ENCODE results near the gene LIM2.
A peak's percentile ranks its signal among the peaks of the same experiment; 100 is the strongest.

The LIM2 gene

DNA sequence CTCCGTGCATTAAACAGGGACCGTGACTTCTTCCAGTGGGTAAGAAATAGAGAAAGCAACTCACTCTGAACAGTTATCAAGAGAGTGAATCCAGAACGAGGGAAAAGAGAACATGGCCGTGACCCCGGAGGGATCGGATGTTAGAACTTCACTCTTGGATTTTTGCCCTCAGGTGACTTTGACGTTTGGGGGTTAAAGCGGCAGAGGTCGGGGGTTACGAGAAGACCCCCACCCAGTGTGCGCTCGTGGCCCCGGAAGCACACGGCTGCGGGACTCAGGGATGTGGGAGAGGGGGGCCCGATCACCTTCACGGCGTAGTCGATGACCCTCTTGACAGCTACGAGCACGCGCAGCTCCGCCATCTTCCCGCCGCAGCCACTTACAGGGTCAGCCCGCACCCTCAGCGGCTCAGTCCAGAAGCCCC is 21.8 kb downstream of the LIM2 start, which contains the start of gene ETFB:
TSS of gene ETFB (minus strand) at position 424 of the 424 bp plus-strand sequence. CDS start at position 362, 62 bp downstream.
- Mint-ChIP-seq H3K27me3 (no peaks in the 10 kb centered on the region), H3K4me3 (peak within 1 kb of the TSS; percentile 95 to 96), H3K36me3 (peaks cover 10 to 22% of the 10 kb centered on the region in 2 donors), H3K4me1 (peaks cover 41 to 66% of the 10 kb centered on the region in 2 donors), H3K27ac (peak within 1 kb of the TSS; percentile 97), H3K9me3 (no peaks in the 10 kb centered on the region)
- ATAC-seq (replicated peaks) (no peak), DNase-seq (no peak)

DNA sequence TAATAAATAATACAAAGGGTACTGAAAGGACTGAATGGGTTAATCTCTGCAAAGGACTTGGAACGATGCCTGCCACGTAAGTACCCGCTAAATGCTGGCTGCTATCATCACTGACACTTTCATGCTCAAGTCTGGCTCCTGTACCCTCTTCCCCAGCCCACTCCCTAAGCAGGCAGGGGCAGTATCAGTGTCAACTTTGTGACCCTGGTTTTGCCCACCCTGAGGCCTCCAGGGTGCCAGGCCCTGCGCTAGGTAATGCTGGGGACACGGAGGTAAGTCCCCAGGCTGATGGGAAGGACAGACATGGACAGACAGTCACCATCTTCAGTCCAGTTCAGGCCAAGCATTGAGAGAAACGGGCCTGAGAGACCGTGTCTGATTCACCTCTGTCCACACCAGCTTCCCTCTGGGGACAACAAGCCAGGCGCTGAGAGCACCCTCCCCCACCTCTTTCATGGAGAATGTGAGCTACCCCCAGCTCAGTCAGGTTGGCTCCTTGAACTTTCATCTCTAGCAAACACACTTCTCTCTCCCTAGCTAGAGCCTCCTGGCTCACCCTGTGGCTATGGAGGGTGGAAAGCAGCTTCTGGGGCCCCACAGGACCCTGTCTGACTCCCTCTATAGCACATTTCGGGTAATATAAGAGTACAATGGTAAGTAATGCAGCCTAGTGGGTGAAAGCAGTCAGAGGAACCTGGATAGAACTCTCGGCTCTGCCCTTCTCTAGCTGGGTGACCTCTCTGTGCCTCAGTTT is 22.4 kb downstream of the LIM2 start:
- ATAC-seq (replicated peaks) = peak in 1 of 2 donors; percentile 6

DNA sequence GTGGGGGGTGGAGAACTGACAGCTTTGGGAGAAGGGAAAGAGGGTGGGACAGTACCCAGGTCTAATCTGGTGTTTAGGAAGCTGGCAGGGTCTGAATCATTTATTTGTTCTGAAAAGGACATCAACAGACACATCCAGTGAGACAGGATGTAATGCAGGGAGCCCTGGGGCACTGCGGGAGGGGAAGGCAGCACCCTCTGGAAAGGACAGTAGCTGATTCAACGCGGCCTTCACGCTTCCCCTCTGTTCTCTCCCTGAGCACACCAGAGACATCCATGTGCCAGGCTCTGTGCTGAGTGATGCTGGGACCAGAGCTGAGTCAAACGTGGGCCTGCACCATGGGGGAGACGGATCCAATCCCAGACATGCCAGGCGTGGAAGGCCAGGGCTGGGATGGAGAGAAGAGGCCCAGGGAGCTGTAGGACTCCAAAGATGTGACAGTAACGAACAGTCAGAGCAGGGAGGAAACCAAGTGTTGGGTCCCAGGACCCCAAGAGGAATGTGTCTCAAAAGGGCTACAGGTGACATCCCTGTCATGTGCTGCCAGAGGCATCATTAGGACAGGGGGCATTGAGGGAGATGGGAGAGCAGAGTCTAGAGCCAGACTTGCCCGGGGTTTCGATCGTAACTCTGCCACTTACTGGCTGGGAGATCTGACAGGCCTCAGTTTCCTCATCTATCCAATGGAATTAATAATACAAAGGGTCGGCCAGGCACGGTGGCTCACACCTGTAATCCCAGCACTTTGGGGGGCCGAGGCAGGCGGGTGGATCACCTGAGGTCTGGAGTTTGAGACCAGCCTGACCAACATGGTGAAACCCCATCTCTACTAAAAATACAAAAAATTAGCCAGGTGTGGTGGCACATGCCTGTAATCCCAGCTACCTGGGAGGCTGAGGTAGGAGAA is 23.3 kb downstream of the LIM2 start:
- no peaks in the 10 kb centered on the region for H3K27me3 Mint-ChIP-seq
- ATAC-seq (replicated peaks) = no peak
- peaks cover 11 to 17% of the 10 kb centered on the region in 2 donors for H3K36me3 Mint-ChIP-seq
- H3K4me1 Mint-ChIP-seq = peaks cover 32 to 59% of the 10 kb centered on the region in 2 donors
- H3K9me3 Mint-ChIP-seq = no peaks in the 10 kb centered on the region
- DNase-seq = no peak
- peak overlapping the region; percentile 57 for H3K27ac Mint-ChIP-seq
- H3K4me3 Mint-ChIP-seq = peak overlapping the region; percentile 33 to 36

More for the DNA sequence above, 22.4 kb downstream of the LIM2 start:
- Mint-ChIP-seq H3K27me3 (no peaks in the 10 kb centered on the region), H3K36me3 (peaks cover 10 to 19% of the 10 kb centered on the region in 2 donors), H3K4me3 (peak overlapping the region; percentile 95 to 96), H3K27ac (peak overlapping the region; percentile 97), H3K4me1 (peaks cover 36 to 60% of the 10 kb centered on the region in 2 donors), H3K9me3 (no peaks in the 10 kb centered on the region)
- no peak for DNase-seq

DNA sequence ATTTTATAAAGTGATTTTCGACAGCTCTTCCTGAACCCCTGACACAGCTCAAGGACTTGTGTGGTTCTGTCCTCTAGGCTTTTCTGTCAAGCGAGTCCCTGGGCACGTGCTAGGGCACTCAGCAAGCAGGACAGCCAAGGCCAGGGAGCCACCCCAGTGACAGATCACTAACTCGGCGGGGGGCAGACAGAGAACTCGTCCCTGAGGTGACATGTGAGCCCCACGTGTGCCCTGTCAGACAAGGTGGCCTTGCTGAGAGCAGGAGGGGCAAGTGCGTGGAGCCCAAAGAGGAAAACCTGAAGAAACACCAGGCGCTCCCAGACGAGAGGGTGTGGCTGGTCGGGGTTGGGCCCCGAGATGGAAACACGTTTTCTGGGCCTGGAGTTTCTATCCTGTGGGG is 26.5 kb downstream of the LIM2 start:
- no peaks in the 10 kb centered on the region for H3K27me3 Mint-ChIP-seq
- no peak overlapping the region for H3K27ac Mint-ChIP-seq
- ATAC-seq (replicated peaks) (no peak), DNase-seq (no peak)
- no peak overlapping the region for H3K4me3 Mint-ChIP-seq
- peaks cover 27 to 51% of the 10 kb centered on the region in 2 donors for H3K4me1 Mint-ChIP-seq
- H3K9me3 Mint-ChIP-seq = no peaks in the 10 kb centered on the region
- H3K36me3 Mint-ChIP-seq = peaks cover 21 to 26% of the 10 kb centered on the region in 2 donors

DNA sequence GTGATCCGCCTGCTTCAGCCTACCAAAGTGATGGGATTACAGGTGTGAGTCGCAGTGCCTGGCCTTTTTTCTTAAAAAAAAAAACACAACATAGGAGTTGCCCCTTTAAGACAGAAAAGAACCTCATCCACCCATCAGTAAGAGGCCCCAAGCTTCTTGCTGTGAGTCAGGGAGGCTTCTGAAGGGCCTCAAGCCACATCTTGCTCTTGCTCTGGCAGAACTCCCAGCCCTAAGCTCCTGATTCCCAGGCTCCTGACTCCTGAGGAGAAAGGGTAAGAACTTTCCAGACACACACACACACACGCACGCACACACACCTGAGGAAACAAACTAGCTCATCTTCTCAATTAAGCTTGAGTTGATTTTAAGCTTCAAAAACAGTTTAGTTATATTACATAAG is 28.5 kb downstream of the LIM2 start:
- DNase-seq (no peak), ATAC-seq (replicated peaks) (no peak)
- Mint-ChIP-seq H3K36me3 (peaks cover 21 to 32% of the 10 kb centered on the region in 2 donors), H3K27ac (no peak overlapping the region), H3K4me3 (no peak overlapping the region), H3K4me1 (peaks cover 17 to 37% of the 10 kb centered on the region in 2 donors), H3K9me3 (no peaks in the 10 kb centered on the region), H3K27me3 (no peaks in the 10 kb centered on the region)

DNA sequence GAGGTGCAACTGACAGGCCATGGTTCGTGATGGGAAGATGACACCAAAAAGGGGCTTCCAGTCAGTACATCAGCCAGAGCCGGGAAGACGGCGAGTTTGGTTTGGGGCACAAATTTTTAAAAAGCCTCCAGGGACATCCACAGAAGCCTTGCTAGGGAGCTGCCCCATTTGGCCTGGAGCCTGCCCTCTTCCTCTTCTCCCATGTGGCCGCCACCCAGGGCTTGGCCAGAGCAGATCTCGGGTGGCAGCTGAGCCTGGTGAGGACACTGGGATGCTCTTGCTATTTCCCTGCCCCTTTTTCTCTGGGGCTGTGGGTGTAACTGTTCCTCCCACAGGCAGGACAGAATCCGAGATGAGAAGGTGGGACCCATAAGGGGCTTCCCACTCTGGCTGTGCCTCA is 29.8 kb downstream of the LIM2 start:
- H3K27me3 Mint-ChIP-seq = no peaks in the 10 kb centered on the region
- H3K36me3 Mint-ChIP-seq = peaks cover 23 to 34% of the 10 kb centered on the region in 2 donors
- no peaks in the 10 kb centered on the region for H3K9me3 Mint-ChIP-seq
- peaks cover 6 to 23% of the 10 kb centered on the region in 2 donors for H3K4me1 Mint-ChIP-seq
- ATAC-seq (replicated peaks) (no peak), DNase-seq (no peak)
- H3K4me3 Mint-ChIP-seq = no peak overlapping the region
- H3K27ac Mint-ChIP-seq = no peak overlapping the region

DNA sequence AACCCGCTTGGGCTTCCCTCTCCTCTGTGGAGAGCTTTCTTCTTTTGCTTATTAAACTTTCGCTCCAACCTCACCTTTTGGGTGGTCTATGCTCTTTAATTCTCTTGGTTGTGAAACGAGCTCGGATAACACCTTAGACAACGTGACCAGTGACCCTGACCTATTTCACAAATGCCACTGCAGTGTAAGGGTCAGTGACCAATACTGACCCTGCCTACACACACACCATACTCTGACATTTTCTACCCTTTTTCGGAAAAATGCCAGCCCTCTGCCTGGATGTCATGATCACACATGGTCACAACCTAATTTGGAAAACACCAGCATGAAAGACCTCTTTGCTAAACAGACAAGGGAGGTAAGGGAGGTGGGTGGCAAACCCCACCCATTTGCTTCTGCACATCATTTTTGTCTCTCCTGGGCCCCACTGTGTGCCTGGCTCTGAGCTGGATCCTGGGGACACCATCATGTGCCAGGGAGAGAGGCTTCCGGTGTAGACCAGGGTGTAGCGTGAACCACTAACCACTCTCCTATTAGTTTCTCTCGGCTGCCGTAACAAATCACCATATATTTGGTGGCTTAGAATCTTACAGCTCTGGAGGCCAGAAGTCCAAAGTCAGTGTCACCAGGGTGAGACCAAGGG is 31.5 kb downstream of the LIM2 start:
- no peaks in the 10 kb centered on the region for H3K27me3 Mint-ChIP-seq
- H3K4me3 Mint-ChIP-seq = no peak overlapping the region
- H3K27ac Mint-ChIP-seq = peak overlapping the region; percentile 42
- H3K4me1 Mint-ChIP-seq = peaks cover 2 to 10% of the 10 kb centered on the region in 2 donors
- ATAC-seq (replicated peaks) = no peak
- DNase-seq = no peak
- H3K36me3 Mint-ChIP-seq = peaks cover 35 to 43% of the 10 kb centered on the region in 2 donors
- H3K9me3 Mint-ChIP-seq = no peaks in the 10 kb centered on the region

DNA sequence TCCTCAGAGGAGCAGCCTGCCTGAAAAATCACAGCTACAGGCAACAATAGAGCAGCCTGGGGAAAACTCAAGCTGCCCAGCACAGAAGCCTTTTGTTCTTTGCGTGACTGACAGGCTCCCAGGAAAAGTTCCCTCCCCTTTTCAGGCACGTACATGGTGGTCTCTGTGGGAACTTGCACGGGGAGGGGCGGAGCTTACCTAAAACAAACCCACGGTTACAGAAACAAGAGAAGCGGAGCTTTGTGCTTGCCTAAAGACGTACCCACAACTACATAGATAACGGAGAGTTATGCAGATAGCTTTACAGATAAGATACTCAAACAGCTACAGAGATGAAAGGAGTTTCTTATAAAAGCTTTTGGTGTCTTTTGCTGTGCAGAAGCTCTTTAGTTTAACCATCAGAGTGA is 33.0 kb downstream of the LIM2 start:
- Mint-ChIP-seq H3K4me1 (peaks cover 0 to 10% of the 10 kb centered on the region in 2 donors), H3K4me3 (no peak overlapping the region), H3K9me3 (no peaks in the 10 kb centered on the region), H3K36me3 (peaks cover 44 to 55% of the 10 kb centered on the region in 2 donors), H3K27me3 (no peaks in the 10 kb centered on the region), H3K27ac (no peak overlapping the region)
- no peak for ATAC-seq (replicated peaks)
- DNase-seq = no peak

DNA sequence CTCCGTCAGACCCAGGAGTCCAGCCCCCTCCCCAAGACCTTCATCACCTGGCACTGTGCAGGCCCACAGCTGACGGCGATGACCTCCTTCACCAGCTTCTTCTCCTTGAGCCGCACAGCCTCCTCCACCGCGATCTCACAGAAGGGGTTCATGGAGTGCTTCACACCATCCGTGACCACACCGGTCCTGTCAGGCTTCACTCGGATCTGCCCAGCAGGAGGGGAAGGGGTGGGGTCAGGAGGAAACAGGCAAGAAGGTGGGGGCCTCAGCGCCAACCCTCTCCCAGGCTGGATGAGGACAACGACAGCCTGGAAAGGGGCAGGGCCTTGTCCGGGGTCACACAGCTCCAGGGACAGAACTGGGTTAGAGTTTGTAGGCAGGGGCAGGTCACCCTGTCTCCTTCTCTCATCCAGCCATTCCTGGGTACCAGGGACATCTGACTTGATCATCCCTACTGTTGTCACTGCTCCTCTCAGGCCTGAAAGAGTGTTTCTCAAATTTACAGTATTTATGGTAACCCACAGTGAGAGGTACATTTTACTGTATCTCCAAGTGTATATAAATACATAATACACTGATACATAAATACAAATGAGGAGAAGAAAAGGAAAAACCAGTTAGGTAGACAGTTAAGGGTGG is 33.6 kb downstream of the LIM2 start:
- H3K4me3 Mint-ChIP-seq = no peak overlapping the region
- H3K36me3 Mint-ChIP-seq = peaks cover 45 to 51% of the 10 kb centered on the region in 2 donors
- no peaks in the 10 kb centered on the region for H3K9me3 Mint-ChIP-seq
- H3K4me1 Mint-ChIP-seq = peaks cover 0 to 5% of the 10 kb centered on the region in 2 donors
- no peak for DNase-seq
- no peak for ATAC-seq (replicated peaks)
- H3K27me3 Mint-ChIP-seq = no peaks in the 10 kb centered on the region
- H3K27ac Mint-ChIP-seq = peak overlapping the region; percentile 56

DNA sequence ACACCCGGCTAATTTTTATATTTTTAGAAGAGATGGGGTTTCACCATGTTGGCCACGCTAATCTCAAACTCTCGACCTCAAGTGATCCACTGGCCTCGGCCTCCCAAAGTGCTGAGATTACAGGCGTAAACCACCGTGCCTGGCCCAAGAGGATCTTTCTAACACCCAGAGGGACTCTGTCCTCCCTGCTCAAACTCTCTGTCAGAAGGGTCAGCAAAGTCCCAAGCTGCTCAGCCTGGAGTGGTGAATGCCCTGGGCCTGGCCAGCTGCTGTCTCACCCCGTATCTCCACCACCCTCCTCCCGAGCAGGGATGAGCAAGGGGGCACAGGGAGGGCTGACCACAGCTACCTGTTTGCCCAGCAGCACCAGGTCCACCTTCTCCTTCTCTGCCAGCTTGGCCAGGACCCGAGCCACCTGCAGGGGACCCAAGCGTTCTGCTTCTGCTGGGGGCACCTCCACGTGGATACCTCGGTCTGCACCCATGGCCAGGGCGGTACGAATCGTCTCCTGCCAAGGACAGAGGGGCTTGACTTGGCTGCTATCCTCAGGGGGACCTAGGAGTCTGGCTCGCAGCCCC is 34.9 kb downstream of the LIM2 start:
- peaks cover 0 to 4% of the 10 kb centered on the region in 2 donors for H3K4me1 Mint-ChIP-seq
- H3K9me3 Mint-ChIP-seq = no peaks in the 10 kb centered on the region
- peaks cover 41 to 48% of the 10 kb centered on the region in 2 donors for H3K36me3 Mint-ChIP-seq
- ATAC-seq (replicated peaks) = no peak
- no peak overlapping the region for H3K4me3 Mint-ChIP-seq
- DNase-seq = no peak
- H3K27me3 Mint-ChIP-seq = no peaks in the 10 kb centered on the region
- H3K27ac Mint-ChIP-seq = no peak overlapping the region

DNA sequence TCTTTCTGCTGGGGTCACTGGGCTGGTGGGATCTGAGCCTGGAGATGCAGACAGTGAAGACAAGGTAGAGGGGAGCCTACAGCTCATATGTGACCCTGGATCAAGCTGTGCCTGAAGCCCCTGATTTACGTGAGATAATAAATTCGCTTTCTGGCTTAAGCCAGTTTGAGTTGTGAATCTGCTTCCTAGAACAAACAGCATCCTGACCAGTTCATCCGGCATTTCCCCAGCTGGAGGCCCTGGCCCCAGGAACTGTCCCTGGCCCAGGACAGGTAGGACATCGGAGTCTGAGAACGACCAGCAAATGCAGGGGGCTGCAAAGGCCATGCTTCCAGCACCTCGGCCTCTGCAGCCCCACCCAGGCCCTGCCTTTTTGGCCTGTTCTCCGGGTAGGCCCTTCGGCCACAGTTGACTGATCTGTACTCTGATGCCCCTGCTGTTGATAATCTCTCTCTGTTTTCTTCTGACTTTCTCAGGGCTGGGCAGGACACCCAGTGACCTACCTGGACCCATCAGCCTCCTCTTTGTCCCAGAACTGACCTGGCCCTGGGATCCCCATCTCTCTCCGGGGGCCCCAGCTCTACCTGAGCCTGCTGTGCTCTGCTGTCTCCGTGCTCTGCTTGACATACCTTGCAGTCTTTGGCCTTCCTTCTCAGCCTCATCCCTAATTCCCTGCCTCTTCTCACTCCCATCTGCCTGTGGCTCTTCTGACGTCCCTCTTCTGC is 36.3 kb downstream of the LIM2 start:
- H3K9me3 Mint-ChIP-seq = no peaks in the 10 kb centered on the region
- DNase-seq = no peak
- H3K4me1 Mint-ChIP-seq = peaks cover 2 to 10% of the 10 kb centered on the region in 2 donors
- H3K36me3 Mint-ChIP-seq = peaks cover 48 to 51% of the 10 kb centered on the region in 2 donors
- no peaks in the 10 kb centered on the region for H3K27me3 Mint-ChIP-seq
- H3K4me3 Mint-ChIP-seq = no peak overlapping the region
- H3K27ac Mint-ChIP-seq = no peak overlapping the region
- no peak for ATAC-seq (replicated peaks)

DNA sequence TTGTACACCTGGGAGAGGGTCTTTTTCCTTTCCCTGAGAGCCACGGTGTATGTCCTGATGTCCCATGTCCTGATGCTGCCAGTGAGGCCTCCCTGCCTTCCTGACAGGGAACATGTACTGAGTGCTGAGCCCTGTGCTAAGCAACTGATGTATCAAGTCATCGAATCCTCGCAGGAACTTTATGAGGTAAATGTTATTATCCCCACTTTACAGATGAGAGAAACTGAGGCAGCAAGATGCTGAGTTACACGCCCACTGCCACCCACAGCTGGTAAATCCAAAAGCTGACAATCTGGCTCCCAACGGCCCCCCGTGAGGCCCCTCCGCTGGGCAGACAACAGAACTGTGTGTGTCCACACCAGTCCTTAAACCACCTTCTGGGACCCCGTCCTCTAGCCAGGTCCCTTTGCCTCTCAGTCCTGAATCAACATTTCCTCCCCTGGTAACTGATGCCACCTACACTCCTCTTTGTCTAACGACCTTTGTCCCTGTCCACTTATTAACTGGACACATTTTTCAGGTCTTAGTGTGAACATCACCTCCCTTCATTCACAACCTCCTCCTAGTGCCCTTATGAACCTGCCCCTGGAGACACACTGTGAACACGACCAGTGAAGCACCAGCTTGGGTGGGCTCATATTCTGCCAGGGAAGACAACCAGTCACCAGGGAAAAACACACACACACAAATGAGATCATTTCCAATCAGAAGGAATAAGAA is 40.4 kb downstream of the LIM2 start:
- Mint-ChIP-seq H3K27me3 (no peaks in the 10 kb centered on the region), H3K36me3 (peaks cover 45 to 49% of the 10 kb centered on the region in 2 donors), H3K9me3 (no peaks in the 10 kb centered on the region), H3K4me1 (peaks cover 26 to 45% of the 10 kb centered on the region in 2 donors), H3K27ac (no peak overlapping the region), H3K4me3 (no peak overlapping the region)
- DNase-seq = no peak
- ATAC-seq (replicated peaks) = no peak

All from stimulated activated naive B cell treated with anti-CD40 and anti-IgM and Interleukin-4, amounts not matched to agents 10 μg/mL and 1 μg/mL and 100 μg/mL, for 72 hours (primary cell).